Measurements from ENCODE around the gene MPPED1.

MPPED1 gene

DNA sequence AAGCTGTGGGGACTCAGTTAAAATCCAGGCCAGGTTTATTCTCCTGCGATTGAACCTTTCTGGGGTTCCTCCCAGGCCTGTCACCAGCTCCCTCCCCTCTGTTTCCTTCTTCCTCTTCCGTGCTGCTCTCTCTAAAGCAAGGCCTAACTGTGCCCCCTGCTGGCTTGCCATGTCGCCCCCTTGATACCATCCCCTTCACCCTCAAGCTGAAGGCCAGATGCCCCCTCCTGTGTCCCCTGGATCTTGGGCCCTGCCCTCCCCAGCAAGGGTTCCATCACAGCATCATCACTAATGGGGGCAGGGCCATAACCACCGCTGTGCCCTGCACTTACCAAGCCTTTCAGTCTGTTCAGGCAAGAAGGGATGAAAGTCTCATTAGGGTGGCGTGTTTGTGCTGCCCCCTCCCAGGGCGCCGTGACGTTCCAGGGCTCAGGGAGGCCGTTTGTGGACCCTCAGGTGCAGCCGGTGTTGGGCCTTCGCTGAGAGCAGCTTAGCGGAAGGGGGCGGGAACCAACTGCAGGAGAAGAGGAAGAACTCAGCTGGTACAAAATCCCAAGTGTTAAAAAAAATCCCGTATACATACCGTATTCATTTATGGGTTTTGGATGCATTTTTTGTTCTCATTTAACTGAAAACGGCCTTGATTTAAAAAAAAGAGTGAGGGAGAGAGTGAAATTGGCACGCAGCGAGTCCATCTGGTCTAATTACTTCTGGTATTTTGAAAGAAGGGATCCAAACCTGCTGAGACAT lies 69.9 kb downstream of the MPPED1 start:
- no peak overlapping the region for H3K4me3 ChIP-seq (replicated peaks; ENCODE audit: low read depth, low read length)

GRCh38 chr22:43482318-43482625 lies 70.5 kb downstream of the MPPED1 start:
- no peak for DNase-seq (ENCODE audit: low read depth)
- H3K4me3 ChIP-seq (replicated peaks; ENCODE audit: low read depth, low read length) = no peak overlapping the region
- TF ChIP-seq CTCF (IDR thresholded peaks at IDR 0.05; ENCODE audit: low read length, missing control alignments) = no peak

More for the DNA sequence above, 69.9 kb downstream of the MPPED1 start:
- no peak for TF ChIP-seq CTCF (IDR thresholded peaks at IDR 0.05; ENCODE audit: low read length, missing control alignments)
- DNase-seq (ENCODE audit: low read depth) = no peak

- TF ChIP-seq CTCF (IDR thresholded peaks at IDR 0.05; ENCODE audit: low read length, missing control alignments) = no peak
- H3K4me3 ChIP-seq (replicated peaks; ENCODE audit: low read depth, low read length) = no peak overlapping the region
- no peak for DNase-seq (ENCODE audit: low read depth)
These were observed 71.5 kb downstream of the MPPED1 start for GRCh38 chr22:43483266-43483665.

- no peak for TF ChIP-seq CTCF (IDR thresholded peaks at IDR 0.05; ENCODE audit: low read length, missing control alignments)
- DNase-seq (ENCODE audit: low read depth) = no peak
- no peak overlapping the region for H3K4me3 ChIP-seq (replicated peaks; ENCODE audit: low read depth, low read length)
These were observed 71.9 kb downstream of the MPPED1 start for GRCh38 chr22:43483669-43484068.

DNA sequence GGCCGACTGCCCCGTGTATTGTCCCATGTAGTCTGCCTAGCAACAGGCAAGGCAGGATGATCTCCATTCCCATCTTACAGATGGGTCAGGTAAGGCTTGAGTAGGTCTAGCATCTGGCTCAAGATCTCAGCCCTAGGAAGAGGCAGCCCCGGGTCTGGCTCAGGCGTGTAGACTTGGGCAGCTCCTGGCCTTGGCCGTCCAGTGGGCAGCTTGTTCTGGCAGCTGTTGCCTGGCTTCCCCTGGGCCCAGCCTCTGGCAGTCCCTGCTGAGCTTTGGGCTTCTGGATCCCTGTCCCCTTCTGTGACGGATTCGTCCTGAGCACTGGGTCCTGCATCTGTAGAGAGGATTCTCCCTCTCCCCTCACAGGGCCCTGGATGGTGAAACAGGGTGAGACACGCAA lies 72.4 kb downstream of the MPPED1 start:
- TF ChIP-seq CTCF (IDR thresholded peaks at IDR 0.05; ENCODE audit: low read length, missing control alignments) = no peak
- no peak for DNase-seq (ENCODE audit: low read depth)
- H3K4me3 ChIP-seq (replicated peaks; ENCODE audit: low read depth, low read length) = no peak overlapping the region

GRCh38 chr22:43485502-43486089 lies 73.8 kb downstream of the MPPED1 start:
- H3K4me3 ChIP-seq (replicated peaks; ENCODE audit: low read depth, low read length) = no peak overlapping the region
- no peak for DNase-seq (ENCODE audit: low read depth)
- no peak for TF ChIP-seq CTCF (IDR thresholded peaks at IDR 0.05; ENCODE audit: low read length, missing control alignments)
